Neural crest cell (in vitro differentiated cells): Measurements from ENCODE around the gene GALNT14. TPM values are rescaled to one million over a fixed set of nuclear protein-coding genes. Genes with fewer than 3 reads are reported as not detected.

Experiments
- DNase-seq: peaks from one replicate; pipeline ENCODE4 v3.0.0; 2021; ENCODE audit warnings: low read depth, mixed read lengths, low spot score
- H3K27ac Mint-ChIP-seq: one replicate; pipeline ENCODE4 v1.8.0; 2021; ENCODE audit warnings: mild to moderate bottlenecking, mixed read lengths; ENCODE audit not compliant: unreplicated experiment
- H3K27me3 Mint-ChIP-seq: 2 replicates; pipeline ENCODE4 v1.8.0; 2021; ENCODE audit warnings: low read depth, mild to moderate bottlenecking, mixed read lengths
- H3K36me3 Mint-ChIP-seq: 2 replicates; pipeline ENCODE4 v1.8.0; 2021; ENCODE audit warnings: low read depth, mild to moderate bottlenecking, mixed read lengths
- H3K4me1 Mint-ChIP-seq: 2 replicates; pipeline ENCODE4 v1.8.0; 2021; ENCODE audit warnings: mixed read lengths
- H3K4me3 Mint-ChIP-seq: one replicate; pipeline ENCODE4 v1.8.0; 2021; ENCODE audit warnings: mild to moderate bottlenecking, mixed read lengths
- H3K9me3 Mint-ChIP-seq: 2 replicates; pipeline ENCODE4 v1.8.0; 2021; ENCODE audit warnings: mixed read lengths
- total RNA-seq: library from RNA; stranded (reverse); gene quantifications from 2 replicates; pipeline ENCODE4 v1.2.1, GENCODE V29; 2021
- TF ChIP-seq, protein P1 (sequence below): fragments of 200-600 bp; sonication (generic); conservative IDR thresholded peaks from 2 replicates; pipeline ENCODE4 v1.5.0; 2021; ENCODE audit warnings: antibody characterized with exemption, mild to moderate bottlenecking

The GALNT14 gene
- total RNA-seq, 1 donor from 2014 or later: 1.5 TPM

DNA sequence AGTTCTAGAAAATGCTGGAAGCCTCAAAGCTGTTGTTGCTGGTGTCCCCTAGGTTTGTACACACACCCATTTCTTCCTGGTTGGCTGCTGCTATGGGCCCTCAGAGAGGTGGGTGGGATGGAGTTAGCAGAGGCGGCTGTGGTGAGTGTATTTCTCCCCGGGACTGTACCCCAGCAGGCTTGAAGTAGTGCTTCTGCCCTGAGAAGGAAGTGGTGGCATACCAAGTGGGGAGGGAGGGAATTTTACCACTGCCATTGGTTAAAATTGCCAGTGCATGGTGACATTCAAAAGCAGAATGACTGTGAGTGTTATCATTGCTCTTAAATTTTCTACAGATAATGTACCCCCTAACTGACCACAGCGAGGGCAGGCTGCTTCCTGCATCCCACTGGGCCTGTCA lies 205.4 kb downstream of the GALNT14 start:
- no peak overlapping the region for H3K4me3 Mint-ChIP-seq
- H3K27ac Mint-ChIP-seq: no peak overlapping the region
- no peaks in the 10 kb centered on the region for H3K9me3 Mint-ChIP-seq
- H3K27me3 Mint-ChIP-seq: no peaks in the 10 kb centered on the region
- H3K4me1 Mint-ChIP-seq: no peaks in the 10 kb centered on the region
- H3K36me3 Mint-ChIP-seq: no peaks in the 10 kb centered on the region
- TF ChIP-seq, protein P1, sequence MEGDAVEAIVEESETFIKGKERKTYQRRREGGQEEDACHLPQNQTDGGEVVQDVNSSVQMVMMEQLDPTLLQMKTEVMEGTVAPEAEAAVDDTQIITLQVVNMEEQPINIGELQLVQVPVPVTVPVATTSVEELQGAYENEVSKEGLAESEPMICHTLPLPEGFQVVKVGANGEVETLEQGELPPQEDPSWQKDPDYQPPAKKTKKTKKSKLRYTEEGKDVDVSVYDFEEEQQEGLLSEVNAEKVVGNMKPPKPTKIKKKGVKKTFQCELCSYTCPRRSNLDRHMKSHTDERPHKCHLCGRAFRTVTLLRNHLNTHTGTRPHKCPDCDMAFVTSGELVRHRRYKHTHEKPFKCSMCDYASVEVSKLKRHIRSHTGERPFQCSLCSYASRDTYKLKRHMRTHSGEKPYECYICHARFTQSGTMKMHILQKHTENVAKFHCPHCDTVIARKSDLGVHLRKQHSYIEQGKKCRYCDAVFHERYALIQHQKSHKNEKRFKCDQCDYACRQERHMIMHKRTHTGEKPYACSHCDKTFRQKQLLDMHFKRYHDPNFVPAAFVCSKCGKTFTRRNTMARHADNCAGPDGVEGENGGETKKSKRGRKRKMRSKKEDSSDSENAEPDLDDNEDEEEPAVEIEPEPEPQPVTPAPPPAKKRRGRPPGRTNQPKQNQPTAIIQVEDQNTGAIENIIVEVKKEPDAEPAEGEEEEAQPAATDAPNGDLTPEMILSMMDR: no peak
- DNase-seq: no peak

DNA sequence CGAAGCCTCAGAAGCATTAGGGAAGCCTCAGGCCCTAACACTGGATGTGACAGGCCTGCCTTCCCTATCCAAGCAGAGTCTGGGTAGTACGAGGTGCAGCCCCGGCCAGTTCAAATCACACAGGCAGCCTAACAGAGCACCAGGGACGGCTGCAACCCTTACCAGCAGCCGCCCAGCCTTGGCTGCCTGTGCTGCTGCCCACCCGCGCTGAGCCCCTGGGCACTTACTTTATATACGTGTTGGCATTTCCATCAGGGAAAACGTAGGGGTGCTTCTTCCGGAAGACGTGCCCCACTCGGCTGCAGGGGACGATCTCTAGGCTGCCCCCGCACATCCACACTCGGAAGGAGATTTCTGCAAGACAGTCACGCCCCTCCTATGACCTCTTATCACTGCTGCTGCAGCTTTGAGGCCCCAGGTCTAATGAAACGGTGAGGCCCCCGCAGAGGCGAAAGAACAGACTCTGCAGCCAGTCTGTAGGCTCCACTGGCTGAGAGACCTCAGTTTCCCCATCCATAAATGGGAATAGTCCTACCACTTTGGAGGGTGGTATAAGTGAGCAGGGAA lies 206.3 kb downstream of the GALNT14 start:
- no peaks in the 10 kb centered on the region for H3K27me3 Mint-ChIP-seq
- H3K9me3 Mint-ChIP-seq: no peaks in the 10 kb centered on the region
- no peak for DNase-seq
- no peaks in the 10 kb centered on the region for H3K4me1 Mint-ChIP-seq
- H3K36me3 Mint-ChIP-seq: no peaks in the 10 kb centered on the region
- TF ChIP-seq, protein P1: no peak
- no peak overlapping the region for H3K27ac Mint-ChIP-seq
- H3K4me3 Mint-ChIP-seq: no peak overlapping the region

DNA sequence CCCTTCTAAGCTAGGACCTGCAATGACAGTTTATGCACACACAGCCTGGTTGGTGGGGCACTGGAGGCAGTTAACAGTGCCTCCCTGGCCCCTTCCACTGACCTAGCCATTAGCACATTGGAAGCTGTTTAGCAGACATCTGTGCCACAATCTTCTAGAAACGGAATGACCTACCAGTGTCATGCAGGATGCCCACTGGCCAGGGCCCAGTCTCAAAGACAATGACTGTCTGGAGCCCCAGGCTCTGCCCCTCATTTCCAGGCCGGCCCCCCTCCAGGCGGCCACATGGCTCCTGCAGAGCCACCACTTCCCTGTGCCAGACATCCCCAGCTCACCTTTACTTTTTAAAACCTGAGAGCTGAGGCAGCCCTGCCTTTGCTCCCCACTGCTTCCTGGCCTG lies 207.5 kb downstream of the GALNT14 start:
- DNase-seq: no peak
- Mint-ChIP-seq H3K27ac (no peak overlapping the region), H3K36me3 (no peaks in the 10 kb centered on the region), H3K4me1 (no peaks in the 10 kb centered on the region), H3K4me3 (no peak overlapping the region), H3K27me3 (no peaks in the 10 kb centered on the region), H3K9me3 (no peaks in the 10 kb centered on the region)
- TF ChIP-seq, protein P1: no peak

DNA sequence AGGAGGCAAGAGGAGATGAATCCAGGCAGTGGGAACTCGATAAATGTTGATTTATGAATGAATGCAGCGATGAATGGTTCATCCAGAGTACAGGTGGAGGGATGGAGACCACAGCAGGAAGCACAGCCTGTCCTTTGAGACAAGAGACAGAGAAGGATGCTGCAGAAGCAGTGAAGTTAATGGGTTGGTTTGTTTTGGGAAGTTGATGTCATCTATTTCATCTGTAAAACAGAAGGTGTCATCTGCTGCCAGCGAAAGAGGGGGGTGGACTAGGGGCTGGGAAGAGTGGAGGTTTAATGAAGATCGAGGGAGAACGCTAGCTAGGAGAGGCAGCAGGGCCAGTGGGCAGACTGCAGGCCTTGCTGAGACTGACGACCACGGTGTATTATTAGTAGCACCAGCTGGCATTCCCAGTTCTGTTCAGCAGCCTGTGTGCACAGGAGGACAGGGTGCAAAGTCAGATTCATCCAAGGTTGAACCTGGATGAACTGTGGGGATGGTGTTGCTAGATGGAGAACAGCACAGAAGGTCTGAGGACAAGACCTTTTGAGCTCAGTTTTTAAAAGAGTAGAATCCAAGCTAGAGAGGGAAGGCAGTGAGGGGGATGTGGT lies 210.7 kb downstream of the GALNT14 start:
- no peak for DNase-seq
- Mint-ChIP-seq H3K27ac (no peak overlapping the region), H3K9me3 (no peaks in the 10 kb centered on the region), H3K27me3 (peaks cover 3% of the 10 kb centered on the region), H3K4me1 (no peaks in the 10 kb centered on the region), H3K36me3 (no peaks in the 10 kb centered on the region), H3K4me3 (no peak overlapping the region)
- TF ChIP-seq, protein P1: no peak

DNA sequence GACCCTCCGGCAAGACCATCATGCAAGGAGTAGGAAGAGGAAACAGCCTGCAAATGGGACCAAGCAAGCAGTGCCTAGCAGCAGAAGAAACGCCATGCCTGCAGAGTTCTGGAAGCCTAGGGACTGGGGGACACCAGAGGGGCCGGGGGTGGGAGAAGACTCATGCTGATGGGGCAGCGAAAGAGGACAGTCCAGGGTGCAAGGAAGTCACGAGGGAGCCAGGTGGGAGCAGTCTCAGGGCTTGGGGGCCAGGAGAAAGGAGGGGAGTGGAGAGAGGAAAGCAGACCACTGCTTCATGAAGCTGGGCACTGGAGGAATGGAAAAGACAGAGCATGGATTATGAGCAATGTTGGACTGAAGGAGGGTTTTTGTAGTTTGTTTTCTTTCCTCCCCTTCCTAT lies 211.6 kb downstream of the GALNT14 start:
- no peak for DNase-seq
- H3K27me3 Mint-ChIP-seq: peaks cover 10% of the 10 kb centered on the region
- H3K4me1 Mint-ChIP-seq: no peaks in the 10 kb centered on the region
- TF ChIP-seq, protein P1: no peak
- H3K9me3 Mint-ChIP-seq: no peaks in the 10 kb centered on the region
- H3K36me3 Mint-ChIP-seq: no peaks in the 10 kb centered on the region
- no peak overlapping the region for H3K4me3 Mint-ChIP-seq
- H3K27ac Mint-ChIP-seq: no peak overlapping the region
